GM18909 (cell line): ENCODE results near the gene TAC4.

Experiments
- ATAC-seq: cut with Tn5 transposase; IDR thresholded peaks from one replicate; pipeline ENCODE4 v1.9.1; 2021; ENCODE audit warnings: mild to moderate bottlenecking; ENCODE audit not compliant: unreplicated experiment, poor library complexity

TAC4 gene

DNA sequence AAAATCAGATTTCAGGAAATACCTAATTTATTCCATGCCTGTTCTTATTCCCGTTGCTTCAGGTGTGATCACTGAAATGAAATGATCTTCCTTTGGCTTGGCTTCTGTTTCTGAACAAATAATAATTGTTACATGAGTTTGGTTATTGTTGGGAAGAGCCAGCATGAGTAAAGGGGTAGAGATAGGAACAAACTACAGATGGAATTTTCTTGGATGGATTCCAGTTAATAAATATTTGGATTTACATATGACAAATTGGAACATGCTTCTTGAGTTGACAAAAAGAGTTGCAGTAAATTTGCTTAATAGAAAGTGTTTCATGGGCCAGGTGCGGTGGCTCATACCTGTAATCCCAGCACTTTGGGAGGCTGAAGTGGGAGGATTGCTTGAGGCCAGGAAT is 28.2 kb downstream of the TAC4 start:
- ATAC-seq: no peak

DNA sequence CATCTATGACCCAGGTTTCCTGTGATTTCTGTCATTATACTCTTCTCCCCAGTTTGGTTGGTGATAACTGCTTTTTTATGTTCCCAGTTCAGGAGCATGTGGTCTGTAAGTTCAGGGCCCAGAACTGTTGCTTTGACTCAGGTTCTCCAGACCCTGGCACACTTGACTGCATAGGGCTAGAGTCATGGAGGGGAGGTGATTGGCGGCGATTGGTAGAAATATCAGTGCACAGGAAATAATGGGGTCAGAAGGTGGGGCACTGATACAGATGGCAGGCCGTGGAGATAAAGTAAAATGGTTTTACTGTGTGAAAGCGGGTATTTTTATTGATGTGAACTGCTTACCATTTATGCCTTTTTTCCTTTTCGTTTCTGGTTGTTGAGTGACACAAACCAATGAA is 28.7 kb downstream of the TAC4 start:
- no peak for ATAC-seq

DNA sequence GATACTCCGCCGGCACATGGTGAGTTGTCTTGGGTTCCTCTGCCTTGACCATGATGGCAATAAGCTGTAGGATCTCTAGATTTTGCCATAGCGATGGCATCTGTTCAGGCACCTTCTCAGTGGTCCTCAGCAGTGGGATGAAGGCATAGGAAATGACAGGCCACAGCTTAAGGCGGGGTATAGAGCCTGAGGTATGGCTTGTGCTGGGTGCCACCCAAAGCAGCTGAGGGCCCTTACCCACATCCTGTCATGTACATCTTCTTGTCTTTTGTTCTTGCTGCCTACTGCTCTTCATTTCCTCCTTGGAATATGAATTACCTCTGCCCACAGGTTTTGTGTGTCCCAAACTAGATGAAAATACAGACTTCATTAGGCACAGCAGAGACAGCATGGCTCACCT is 29.9 kb downstream of the TAC4 start:
- ATAC-seq: no peak

DNA sequence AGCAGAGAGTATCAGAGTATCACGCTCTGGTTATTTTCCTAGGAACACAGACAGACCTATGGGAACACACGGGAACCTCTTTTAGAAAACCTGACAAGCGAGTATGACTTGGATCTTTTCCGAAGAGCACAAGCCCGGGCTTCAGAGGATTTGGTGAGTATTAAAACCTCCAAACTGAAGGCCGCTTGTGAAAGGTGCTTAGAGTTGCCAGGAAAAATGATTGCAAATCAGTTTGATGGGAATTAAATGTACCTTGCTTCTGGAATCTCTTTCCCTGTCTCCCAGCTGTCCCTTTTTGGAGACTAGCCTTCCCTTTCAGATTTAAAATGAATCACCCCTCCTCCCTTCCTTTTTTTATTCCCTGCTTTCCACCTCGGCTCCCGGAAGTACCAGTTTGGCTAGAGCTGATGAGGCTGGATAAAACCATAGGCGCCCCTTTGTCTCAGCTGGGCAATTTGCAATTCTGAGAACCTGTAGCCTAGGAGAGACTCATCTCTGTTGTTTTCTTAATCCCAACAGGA is 32.0 kb downstream of the TAC4 start:
- ATAC-seq: no peak

DNA sequence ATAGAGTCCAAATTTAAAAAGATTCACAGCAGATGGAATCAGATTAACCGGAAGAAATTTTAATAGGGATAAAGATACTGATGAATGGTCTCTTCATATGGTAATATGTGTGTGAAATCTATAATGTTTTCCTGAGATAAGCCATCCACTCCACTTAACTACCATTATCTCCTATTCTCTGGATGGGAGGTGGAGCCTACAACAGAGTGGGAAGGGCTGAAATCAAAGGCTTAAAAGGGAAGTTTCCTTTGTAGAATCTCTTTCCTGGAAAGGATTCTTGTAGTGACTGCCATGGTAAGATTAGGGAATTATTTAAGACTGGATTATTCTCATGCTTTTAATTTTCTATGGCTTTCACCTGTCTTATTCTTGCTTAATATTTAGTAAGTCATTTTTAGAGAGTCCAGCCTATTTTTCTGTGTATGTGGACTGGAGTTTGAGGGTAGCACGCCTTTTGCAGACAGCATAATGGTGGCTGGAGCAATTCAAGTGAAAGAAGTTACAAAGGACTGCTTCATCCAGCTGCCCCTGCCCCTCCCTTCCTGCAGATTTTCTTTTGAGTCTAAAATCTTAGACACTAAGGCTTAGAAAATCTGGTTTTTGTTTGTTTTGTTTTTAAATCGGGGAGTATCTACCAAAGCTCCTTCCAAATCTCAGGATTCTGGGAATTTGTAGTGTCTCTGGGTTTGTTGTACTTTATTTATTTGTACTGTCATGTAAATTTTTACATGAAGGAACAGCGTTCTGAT is 32.9 kb downstream of the TAC4 start:
- ATAC-seq: no peak

DNA sequence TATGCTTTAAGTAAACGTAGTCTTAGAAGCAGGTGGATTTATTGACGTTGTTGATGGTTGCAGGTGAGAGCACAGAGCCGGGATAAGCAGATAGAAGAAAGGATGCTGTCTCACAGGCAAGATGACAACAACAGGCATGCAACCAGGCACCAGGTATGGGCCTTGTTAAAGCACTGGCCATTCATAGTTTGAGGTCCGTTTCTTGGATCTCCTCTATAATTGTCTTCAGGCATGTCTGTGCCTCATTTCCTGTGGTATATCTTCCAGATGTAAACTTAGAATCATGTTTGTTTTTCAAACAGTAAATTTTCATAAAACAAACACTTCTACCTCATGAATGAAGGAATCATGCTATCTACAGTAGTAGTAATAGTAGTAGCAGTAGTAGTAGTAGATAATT is 38.8 kb downstream of the TAC4 start:
- no peak for ATAC-seq

DNA sequence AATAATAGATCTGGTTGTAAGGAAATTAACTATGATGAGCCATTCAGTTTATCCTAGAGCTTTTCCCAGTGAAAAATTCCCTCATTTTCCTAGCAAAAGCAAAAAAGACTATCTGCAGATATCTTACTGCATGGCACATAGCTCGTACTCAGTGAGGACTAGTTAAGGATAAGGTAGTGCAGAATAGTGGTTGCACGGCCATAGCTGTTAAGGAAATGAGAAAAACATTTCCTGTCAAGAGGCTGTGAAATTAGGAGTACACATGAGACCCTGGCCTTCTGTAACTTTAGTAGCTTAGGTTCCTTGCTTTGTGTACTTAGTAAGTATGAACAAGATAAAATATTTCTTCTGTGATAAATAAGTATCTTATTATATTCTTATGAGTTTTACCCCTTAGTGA is 49.1 kb downstream of the TAC4 start:
- no peak for ATAC-seq

DNA sequence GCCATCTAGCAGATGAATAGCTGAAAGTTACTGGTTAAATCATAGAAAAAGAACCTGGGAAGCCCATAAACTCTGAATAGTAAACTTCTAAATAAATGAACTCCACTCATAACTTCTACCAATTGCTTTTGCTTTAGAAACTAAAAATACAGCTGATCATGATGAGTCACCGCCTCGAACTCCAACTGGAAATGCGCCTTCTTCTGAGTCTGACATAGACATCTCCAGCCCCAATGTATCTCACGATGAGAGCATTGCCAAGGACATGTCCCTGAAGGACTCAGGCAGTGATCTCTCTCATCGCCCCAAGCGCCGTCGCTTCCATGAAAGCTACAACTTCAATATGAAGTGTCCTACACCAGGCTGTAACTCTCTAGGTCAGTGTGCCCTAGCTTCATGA is 49.7 kb downstream of the TAC4 start:
- ATAC-seq: no peak

DNA sequence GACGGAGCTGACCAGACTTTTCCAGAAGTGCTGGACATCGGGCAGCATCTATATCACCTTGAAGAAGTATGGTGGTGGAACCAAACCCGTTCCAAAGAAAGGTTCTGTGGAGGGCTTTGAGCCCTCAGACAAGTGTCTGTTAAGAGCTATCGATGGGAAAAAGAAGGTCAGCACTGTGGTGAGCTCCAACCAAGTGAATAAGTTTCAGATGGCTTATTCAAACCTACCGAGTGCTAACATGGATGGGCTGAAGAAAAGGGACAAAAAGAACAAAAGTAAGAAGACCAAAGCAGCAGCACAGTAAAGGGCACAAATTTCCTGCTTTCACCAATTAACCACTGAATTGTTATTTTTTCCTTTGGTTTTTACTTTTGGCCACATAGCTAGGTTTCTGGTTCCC is 52.5 kb downstream of the TAC4 start:
- ATAC-seq: no peak

DNA sequence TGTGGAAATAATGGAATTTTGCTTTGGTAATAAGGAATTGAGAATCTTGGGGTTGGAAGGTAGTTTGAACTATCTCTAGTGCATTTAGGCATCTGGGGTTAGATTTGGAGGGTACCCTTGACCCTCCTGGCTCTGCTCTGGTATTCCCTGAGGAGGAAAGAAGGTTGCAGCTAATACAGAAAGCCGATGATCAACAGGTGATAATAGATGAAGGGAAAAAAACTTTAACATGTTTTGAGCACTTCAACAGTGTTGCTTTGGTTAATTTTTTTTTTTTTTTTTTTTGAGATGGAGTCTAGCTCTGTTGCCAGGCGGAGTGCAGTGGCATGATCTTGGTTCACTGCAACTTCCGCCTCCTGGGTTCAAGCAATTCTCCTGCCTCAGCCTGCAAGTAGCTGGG is 54.6 kb downstream of the TAC4 start:
- ATAC-seq: no peak

DNA sequence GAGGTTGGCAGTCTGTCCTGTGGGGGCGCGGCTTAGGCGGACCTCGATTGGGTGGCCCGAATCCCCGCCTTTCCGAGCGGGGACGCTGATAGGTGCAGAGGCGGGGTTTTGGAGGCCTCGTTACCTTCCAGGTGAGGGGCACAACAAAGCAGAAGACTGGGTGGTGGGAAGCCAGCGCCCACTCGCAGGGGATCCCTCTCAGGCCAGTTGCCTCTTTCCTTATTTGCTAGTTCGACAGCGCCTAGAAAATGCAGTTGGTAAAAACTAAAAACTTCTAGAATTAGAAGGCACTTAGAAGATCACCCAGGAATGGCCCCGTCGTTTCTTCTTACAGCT is 58.7 kb downstream of the TAC4 start:
- ATAC-seq: no peak

DNA sequence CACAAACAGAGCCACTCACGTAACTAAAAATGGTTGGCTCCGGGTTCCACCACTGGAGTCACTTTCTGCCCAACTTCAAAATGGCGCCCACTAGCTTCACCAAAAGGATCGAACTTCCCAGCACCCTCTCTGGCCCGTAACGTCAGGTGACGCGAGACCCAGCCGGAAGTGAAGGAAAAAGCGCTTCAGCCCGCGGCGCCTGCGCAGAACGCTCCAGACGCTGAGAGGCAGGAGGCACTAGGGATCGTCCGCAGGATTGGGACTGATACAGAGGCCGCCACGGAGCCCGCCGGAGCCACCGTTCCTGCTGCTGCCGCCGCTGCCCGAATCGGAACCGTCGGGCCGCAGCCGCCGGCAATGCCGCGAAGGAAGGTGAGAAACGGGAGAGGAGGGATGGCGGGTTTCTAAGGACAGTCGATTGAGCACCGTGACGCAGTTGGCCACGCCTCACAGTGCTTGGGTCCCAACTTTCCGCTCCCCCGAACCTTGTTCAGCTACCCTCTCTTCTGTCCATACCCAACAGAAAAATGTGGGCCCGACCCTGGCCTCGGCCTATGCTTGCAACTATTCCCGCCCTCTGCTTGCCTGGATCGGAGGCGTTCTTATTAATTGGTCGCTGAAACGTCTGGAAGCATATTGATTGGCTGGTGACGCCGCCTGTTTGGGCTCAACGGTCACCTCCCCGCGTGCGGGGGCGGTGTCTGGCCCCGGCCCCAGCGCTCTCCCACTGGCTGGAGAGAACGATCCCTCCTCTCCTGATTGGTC is 59.2 kb downstream of the TAC4 start, which contains the start of gene KAT7:
KAT7 (plus strand) TSS at position 204 of the 765 bp plus-strand sequence; CDS start at position 358, 154 bp downstream.
- peak; percentile 93 for ATAC-seq
